ENCODE results near the gene SLC22A7. TPM values are rescaled to one million over a fixed set of nuclear protein-coding genes. Genes with fewer than 3 reads are reported as not detected.
"Not testable (repeated sequence)": the region's sequence is repeated elsewhere in the genome, so short reads cannot be mapped to it uniquely, and the experiment has no call there.

Gene SLC22A7
- total RNA-seq, 1 experiment from 2014 or later = not detected

DNA sequence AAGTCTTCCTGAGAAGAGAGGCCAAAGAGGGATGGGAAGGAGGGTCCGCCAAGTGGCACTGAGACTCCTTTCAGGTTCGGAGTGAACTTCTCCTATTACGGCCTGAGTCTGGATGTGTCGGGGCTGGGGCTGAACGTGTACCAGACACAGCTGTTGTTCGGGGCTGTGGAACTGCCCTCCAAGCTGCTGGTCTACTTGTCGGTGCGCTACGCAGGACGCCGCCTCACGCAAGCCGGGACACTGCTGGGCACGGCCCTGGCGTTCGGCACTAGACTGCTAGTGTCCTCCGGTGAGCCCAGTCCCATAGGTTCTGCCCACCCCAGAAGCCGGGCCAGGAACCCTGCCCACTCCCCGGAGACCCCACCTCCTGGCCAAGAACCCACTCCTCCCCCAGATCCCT, 4.1 kb downstream of the SLC22A7 start:
- DNase-seq (ENCODE audit: low spot score) = no peak

GRCh38 chr6:43303006-43303405, 4.9 kb downstream of the SLC22A7 start:
- DNase-seq (ENCODE audit: low spot score) = not testable (repeated sequence)

- no peak for DNase-seq (ENCODE audit: low spot score)
Measured at GRCh38 chr6:43303751-43304331, 5.8 kb downstream of the SLC22A7 start.

GRCh38 chr6:43304361-43304760, 6.3 kb downstream of the SLC22A7 start:
- DNase-seq (ENCODE audit: low spot score) = no peak

DNA sequence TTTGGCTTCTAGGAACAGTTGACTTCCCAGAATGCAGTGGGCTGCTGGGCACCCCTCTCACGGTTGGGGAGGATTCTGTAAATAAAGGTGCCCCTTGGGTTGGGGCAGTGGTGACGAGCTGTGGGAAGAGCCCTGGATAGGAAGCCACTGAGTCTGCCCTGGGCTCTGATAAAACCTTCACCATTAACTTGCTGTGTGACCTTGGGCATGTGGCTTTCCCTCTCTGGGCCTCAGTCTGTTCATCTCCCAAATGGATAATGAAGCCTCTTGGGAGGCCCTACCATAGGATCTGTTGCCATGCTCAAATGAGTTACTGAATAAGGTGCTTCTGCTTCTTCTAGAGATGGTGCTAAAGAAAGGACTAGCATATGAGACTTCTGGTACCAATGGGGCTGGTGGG, 6.8 kb downstream of the SLC22A7 start:
- no peak for DNase-seq (ENCODE audit: low spot score)

- peak; percentile 36 for DNase-seq (ENCODE audit: low spot score)
Measured at GRCh38 chr6:43306086-43306485, 8.0 kb downstream of the SLC22A7 start.

DNA sequence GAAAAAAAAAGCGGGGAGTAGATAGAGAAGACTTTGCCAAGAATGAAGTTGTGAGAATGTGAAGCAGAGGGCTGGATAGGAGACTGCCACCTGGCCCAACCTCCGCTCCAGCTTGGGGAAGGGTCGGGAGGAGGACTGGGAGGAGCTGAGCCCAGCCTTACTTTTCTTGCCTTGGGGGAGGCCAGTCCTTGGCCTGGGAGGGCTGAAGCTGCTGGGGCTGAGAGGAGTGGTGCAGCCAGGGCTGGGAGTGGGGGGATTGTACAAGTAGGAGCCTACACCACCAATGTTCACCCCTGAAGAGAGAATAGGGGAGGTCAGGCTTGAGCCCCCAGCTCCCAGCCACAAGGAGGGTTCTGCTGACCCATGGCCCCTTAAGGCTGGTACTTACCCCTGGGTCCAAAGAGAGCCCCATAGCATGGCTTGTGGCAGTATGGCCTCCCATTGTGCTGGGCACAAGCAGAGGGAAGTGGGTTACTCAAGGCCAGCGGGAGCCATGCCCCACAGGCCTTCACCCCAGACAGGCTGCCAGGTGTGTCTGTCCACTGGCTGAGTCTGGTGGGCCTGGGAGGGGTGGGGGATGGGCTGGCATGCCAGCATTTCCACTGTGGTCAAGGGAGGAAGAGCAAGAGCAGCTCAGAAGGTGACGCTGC, 9.5 kb downstream of the SLC22A7 start:
- no peak for DNase-seq (ENCODE audit: low spot score)

GRCh38 chr6:43308101-43308989, 10.3 kb downstream of the SLC22A7 start, which contains the start of gene CRIP3:
CRIP3 (minus strand) TSS chr6:43308826; CDS start chr6:43308792, 34 bp downstream.
- no peak for DNase-seq (ENCODE audit: low spot score)

- no peak for DNase-seq (ENCODE audit: low spot score)
Measured at GRCh38 chr6:43308990-43309477, 11.0 kb downstream of the SLC22A7 start.

DNA sequence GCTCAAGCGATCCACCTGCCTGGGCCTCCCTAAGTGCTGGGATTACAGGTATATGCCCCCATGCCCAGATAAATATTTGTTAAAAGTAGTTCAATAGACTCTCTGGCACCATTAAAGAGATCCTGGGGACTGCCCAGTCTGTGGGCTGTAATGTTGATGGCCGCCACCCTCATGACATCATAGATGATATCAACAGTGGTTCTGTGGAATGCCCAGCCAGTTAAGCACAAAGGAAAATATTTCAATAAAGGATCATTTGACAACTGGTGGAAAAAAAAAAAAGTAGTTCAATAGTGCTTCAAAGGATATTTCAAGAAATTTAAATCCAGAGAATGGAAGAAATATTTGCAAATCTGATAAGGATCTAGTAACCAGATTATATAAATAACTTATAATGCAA, 12.1 kb downstream of the SLC22A7 start:
- DNase-seq (ENCODE audit: low spot score) = no peak

DNA sequence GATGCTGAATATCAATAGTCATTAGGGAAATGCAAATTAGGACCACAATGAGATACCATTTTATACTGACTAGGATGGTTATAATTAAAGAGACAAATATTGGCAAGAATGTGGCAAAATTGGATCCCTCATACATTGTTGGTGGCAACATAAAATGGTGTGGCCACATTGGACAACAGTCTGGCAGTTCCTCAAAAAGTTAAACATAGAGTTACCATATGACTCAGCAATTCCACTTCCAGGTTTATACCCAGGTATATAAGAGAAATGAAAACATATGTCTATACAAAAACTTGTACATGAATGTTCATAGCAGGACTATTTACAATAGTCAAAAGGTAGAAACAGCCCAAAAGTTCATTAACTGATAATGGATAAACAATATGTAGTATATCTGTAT, 12.6 kb downstream of the SLC22A7 start:
- DNase-seq (ENCODE audit: low spot score) = no peak

DNA sequence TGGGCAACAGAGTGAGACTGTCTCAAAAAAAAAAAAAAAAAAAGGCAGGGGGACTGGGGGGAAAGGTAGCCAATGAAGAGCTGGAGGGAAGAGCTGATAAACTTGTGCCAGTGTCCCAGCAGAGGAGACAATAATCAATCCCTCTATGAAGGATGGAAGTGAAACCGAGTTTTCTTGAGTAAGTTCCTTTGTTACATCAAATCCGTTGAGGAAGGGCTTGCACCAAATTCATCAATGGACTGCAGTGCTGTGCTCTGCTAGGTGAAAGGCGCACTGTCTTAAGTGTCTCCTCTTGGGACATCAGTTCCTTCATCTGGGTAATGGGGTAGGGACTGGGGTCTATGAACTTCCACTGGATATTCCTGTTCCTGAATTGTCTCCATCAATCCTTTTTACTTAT, 13.6 kb downstream of the SLC22A7 start:
- DNase-seq (ENCODE audit: low spot score) = no peak

DNA sequence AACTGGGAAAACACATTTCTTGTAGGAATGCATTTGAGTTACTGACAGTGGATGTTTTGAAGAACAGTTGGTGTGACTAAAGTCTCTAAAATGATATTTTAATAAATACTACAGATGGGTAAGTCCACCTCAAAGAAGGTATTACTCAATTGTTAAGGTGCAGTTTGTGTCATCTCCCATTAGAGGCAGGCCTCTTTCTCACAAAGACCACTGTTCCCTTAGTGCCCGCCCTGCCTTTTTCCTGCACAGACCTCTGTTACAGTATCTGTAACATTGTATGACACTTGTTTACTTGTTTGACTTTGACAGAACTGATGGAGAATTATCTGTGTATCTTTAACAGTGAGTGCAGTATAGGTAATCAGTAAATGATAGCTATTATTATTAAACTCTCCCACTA, 15.8 kb downstream of the SLC22A7 start:
- DNase-seq (ENCODE audit: low spot score) = no peak

DNA sequence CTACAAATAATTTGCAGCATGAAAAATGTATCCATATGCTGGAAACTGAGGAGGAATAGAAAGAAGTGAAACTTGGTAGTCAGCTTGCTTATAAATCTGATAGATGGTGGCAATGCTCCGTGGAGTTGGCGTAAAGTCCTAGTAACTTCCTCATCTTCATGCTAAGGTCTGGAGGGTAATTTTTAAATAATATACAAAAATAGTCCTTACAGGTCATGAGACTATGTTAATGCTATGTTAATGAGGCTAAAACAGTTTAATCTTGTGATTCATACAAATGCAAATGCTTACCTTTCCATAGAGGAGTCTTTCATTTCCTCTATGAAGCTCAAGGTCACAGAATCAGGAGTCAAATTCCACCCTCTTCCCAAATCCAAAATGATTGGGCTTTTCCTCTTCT, 20.0 kb downstream of the SLC22A7 start:
- DNase-seq (ENCODE audit: low spot score) = no peak

GRCh38 chr6:43325876-43326275, 27.8 kb downstream of the SLC22A7 start:
- no peak for DNase-seq (ENCODE audit: low spot score)

DNA sequence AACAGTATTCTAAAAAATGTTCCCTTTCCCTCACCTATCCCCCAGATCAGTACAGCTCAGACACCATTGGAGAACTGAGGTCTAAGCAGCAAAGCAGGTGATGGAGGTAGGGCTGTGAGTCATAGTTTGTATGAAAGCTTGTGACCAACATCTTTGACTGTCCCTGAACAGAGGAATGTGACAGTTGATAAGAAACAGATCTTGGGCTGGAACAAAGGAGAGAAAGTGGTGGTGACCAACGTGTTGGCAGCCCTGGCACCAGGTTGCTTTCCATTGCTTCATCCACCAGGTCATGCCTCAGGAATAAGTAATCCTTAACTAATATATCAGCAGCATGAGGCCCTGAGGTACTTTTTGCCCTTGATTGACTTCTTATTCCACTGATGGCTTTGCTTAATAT, 30.5 kb downstream of the SLC22A7 start:
- DNase-seq (ENCODE audit: low spot score) = no peak

GRCh38 chr6:43331470-43331869, 33.4 kb downstream of the SLC22A7 start:
- no peak for DNase-seq (ENCODE audit: low spot score)

GRCh38 chr6:43331891-43332290, 33.8 kb downstream of the SLC22A7 start:
- DNase-seq (ENCODE audit: low spot score) = no peak

GRCh38 chr6:43334466-43335095, 36.5 kb downstream of the SLC22A7 start:
- DNase-seq (ENCODE audit: low spot score) = peak; percentile 77

GRCh38 chr6:43335469-43335868, 37.4 kb downstream of the SLC22A7 start:
- no peak for DNase-seq (ENCODE audit: low spot score)

GRCh38 chr6:43336382-43336781, 38.3 kb downstream of the SLC22A7 start:
- no peak for DNase-seq (ENCODE audit: low spot score)

DNA sequence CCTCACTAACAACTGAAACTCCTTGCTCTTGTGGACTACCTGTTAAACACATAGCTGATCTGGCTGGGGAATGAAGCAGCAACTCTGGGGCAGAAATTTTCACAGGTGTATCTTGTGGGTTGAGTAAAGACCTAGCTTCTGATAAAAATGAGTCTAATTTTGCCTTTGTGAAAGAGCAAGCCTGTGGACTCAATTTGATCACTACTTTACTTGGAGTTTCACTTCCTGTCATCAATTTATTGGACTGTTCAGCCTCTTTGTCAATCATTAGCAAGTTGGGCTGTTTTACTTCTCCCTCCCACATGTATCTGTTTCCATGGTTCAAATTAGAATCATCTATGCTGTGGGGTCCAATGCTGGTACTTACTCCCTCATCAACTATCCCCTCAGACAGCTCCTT, 40.2 kb downstream of the SLC22A7 start:
- no peak for DNase-seq (ENCODE audit: low spot score)
